NCI-H774 (cell line): ENCODE measurements around the gene POLN.
"Not testable (repeated sequence)": the region's sequence is repeated elsewhere in the genome, so short reads cannot be mapped to it uniquely, and the experiment has no call there.

Experiments used
- DNase-seq: peaks from one replicate; lab custom pipeline; 2025; lab: John Stamatoyannopoulos, UW

POLN gene

DNA sequence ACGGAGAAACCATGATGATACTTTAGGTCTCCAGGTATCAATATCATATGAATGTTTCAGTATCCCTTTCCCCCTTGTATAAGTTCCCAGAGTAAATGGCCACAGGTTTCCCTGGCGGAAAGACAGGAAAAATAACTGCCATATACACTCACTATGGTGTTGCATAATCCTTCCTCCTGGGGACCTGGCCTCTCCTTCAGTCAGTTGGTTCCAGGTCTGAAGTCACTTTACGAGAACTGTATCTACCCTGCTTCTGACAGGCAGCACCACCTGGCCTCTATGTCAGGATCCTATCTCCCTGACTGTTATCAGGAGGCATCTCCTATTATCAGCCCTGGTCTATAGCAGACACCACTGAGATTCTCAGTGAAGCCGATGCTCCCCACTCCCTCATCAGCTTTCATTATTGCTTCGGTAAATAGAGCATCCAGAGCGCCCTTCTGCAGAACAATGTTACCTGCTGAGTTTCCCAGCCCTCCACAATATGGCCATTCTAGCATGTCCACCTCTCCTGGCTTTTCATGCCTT lies 22.6 kb downstream of the POLN start:
- DNase-seq, result no peak

DNA sequence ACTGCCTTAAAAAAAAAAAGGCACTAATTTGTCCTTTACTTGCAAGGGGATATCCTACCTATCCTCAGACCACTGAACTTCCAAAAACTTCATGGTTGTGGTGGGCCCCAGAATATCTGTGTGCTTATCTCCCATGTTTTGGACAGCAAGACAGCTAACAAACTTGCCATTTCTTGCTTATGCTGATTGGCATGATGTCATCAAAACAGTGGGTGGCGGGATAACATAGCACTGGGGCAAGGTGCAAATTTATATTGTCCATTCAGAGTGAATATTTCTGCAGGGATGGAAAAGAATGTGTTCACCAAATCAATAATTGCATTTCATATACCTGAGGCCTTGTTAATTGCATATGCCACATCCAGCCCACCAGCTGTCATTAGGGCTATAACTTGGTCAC lies 23.5 kb downstream of the POLN start:
- DNase-seq, result no peak

DNA sequence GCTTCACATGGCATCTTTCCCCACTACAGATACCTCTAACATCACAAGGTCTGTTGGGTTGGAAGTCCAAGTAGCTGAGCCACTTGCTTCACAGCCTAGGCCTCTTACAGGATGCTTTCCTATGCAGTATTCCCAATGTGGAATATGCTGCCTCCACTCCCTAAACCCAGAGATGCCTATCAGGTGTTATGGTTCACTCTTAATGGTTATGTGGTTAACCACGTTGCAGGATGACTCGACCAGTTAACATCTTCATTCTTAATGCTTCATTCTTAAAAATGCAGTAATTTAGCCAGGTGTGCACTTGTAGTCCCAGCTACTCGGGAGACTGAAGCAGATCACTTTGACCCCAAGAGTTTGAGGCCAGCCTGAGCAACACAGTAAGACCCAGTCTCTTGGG lies 24.2 kb downstream of the POLN start:
- no peak for DNase-seq

DNA sequence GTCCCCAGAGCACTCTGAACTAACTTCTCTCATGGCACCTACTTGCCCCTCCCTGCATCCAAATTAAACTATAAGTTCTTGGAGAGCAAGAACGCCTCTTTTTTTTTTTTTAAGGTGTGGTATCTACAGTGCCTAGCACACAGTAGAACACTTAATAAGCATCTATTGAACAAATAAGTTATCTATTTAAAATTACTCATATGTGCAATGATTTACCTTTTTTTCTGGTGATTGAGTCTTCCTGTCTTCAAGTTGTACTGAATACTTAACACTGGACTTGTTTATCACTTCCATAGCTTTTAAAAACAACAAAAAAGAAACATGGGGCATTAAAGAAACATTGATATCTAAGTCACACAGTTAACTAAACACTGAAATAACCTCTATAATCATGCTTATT lies 29.1 kb downstream of the POLN start:
- DNase-seq, result no peak

DNA sequence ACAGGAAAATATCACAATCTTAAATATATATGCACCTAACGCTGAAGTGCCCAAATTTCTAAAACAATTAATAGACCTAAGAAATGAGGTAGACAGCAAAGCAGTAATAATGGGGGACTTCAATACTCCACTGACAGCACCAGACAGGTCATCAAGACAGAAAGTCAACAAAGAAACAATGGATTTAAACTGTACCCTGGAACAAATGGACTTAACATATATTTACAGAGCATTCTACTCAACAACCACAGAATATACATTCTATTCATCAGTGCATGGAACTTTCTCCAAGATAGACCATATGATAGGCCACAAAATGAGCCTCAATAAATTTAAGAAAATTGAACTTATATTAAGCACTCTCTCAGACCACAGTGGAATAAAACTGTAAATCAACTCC lies 39.1 kb downstream of the POLN start:
- not testable (repeated sequence) for DNase-seq

DNA sequence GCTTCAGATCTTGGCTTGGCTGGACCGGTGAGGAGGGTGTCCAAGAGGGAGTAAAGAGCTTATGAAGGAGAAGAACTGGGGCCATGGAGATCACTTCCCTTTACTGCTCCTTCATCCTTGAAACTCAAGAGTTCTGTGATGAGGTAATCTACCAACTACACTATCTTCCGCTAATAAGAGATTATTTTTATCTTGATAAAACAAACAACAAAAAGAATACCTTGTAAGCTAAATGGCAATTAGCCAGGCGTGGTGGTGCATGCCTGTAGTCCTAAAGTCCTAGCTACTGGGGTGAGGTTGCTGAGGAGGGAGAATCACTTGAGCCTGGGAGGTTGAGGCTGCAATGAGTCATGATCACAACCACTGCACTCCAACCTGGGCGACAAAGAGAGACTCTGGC lies 47.4 kb downstream of the POLN start:
- no peak for DNase-seq

DNA sequence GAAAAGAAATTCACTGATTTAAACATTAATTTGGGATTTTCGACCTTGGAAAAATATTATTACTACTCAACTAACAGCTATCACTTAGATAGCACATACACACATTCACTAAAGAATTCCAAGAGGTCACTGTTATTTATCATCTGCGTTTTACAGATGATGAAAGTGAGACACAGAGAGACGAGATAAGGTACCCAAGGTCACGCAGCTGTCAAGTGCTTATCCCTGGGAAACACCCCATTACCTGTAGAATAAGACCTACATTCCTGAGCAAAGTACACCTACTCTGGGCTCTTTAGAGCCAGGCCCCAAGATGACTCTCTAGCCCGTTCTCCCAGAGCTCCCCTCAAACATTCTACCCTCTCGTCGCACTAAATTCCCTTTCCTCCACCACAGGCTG lies 48.6 kb downstream of the POLN start:
- no peak for DNase-seq

DNA sequence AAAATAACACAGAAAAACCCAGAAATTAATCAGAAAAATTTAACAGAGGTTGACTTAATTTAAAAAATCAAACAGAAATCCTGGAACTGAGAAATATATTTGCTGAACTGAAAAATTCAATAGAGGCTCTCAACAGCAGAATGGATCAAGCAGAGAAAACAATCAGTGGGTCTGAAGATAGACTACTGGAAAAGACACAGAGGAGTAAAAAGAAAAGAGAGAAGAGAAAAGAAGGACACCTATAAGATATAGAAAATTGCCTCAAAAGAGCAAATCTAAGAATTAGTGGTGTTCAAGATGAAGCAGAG lies 55.1 kb downstream of the POLN start:
- DNase-seq, result no peak

DNA sequence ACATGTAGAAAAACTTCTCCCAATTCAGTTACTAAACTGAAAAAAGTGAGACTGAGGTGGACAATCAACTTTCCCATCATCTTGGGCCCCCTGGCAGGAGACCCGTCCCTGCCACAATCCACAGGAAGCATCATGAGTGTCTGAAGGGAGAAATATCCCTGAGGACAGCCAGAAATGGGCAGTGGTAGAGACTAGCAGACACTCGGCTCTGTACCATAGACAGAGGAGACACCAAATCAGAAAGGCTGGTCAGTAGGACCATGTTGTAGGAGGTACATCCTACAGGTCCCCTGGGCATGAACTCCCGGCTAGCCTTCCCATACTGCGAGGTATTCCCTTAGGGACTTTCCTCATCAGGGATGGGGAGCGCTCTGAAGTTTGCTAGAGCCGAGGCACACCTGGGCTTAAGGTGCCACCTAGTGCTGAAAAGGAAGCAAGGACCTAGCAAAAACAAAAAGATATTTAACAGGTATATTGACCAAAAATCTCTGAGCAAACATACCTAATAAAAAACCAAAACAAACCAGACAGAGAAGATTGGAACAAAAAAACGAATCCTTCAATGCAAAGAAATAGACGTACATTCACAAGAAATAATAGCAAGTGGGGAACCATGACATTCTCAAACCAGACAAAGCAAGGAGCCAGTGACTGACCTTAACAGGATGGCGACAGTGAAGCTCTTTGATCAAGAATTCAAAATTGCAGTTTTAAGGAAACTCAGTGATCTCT lies 55.6 kb downstream of the POLN start:
- no peak for DNase-seq

DNA sequence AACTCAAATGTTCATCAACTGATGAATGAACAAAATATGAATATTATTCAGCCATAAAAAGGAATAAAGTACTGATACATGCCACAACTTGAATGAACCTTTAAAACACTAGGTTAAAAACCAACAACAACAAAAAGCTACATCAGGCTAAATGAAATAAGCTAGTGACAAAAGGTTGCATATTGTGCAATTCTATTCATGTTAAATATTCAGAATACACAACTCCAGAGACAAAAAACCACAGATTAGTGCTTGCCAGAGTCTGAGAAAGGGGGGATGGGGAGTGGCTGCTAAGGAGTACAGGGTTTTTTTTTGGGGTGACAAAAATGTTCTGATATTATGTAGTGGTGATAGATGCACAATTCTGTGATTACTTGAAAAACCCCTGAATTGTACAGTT lies 58.5 kb downstream of the POLN start:
- no peak for DNase-seq

DNA sequence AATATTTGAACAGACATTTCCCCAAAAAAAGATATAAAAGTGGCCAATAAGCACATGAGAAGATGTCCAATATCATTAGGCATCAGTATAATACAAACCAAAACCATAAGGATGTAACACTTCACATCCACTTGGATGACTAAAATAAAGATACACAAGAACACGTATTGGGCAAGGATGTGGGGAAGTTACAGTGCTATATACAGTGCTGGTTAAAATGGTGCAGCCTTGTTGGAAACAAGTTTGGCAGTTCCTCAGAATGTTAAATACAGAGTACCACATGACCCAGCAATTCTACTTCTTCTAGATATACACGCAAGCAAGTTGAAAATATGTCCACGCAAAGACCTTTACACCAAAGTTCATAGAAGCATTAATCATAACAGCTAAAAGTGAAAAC lies 58.9 kb downstream of the POLN start:
- no peak for DNase-seq

DNA sequence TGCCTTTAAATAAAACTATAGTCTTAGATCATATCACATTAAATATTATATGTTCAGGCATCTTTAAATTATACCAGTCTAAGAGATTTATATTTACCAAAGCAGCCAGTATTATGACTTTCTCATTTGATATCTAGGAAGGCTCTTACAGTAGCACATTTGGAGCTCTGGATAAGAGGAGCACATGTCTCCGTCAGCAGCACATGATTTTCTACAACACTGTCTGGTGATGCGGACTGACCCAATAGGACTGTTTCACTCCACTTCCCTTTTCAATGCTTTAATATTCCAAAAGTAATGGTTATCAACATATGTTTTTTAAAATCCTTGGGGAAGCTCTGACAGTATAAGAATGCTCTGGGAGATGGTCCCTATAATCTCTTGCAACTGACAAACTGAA lies 61.5 kb downstream of the POLN start:
- DNase-seq, result no peak

DNA sequence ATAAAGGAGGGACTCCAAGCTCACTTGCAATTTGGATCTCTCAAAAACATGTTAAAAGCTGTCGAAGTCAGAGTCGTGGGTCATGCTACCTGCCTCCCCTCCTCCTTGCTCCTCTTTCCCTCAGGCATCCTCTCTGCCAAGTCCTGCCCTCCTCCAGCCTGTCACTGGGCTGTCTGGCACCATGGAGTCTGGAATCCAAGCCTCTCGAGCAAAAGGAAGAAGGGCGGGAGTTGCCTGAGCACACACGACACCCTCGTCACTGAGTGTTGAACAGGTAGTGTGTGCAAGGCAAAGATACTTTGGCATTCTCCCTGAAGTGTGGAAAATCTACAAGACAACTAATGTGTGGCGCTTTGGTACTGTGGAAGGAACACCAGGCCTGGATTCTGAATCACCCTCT lies 62.2 kb downstream of the POLN start:
- no peak for DNase-seq

DNA sequence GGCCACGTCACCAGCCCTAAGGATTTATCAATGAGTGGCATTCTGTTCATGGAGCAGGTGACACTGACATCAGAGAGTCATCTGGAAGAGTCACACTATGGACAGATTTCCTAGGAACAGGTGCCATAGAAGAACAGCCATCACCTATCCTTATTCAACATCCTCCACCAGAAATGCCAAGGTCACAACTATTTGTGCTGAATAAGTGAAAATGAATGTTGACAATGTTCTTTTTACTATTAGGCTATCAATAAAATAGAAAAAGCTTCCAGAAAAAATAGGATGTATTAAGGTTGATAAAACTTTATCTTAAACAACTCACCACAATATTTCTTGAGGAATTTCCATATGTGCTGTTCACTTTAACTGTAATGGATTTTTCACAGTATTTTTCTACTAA lies 62.9 kb downstream of the POLN start:
- no peak for DNase-seq

DNA sequence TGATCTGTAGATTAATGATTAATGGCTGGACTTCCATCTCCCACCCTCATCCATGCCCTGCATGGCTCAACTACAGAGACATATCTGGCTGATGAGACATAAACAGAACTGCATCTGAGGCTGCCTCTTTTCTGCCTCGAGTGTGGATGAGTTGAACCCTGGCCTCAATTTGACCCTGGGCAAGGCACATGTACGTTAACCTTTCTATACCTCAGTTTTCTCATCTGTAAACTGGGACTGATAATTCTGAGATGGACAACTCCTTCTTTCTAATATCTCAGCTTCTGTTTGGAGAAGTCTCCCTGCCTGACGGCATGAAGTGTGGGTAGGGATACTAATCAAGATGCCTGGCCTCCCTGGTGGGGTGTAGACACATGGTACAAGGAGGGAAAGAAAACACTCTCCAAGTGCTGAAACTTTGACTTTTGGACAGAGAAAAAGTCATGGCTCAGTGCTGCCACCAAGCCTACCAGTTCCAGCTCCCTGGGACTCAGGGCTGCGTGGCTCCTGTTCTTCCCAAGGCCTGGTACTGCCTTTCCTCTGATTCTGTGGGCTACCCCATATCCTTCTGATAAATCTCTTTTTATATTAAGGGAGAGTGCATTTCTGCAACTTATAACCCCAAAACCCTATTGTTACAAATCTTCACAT lies 64.4 kb downstream of the POLN start:
- no peak for DNase-seq

DNA sequence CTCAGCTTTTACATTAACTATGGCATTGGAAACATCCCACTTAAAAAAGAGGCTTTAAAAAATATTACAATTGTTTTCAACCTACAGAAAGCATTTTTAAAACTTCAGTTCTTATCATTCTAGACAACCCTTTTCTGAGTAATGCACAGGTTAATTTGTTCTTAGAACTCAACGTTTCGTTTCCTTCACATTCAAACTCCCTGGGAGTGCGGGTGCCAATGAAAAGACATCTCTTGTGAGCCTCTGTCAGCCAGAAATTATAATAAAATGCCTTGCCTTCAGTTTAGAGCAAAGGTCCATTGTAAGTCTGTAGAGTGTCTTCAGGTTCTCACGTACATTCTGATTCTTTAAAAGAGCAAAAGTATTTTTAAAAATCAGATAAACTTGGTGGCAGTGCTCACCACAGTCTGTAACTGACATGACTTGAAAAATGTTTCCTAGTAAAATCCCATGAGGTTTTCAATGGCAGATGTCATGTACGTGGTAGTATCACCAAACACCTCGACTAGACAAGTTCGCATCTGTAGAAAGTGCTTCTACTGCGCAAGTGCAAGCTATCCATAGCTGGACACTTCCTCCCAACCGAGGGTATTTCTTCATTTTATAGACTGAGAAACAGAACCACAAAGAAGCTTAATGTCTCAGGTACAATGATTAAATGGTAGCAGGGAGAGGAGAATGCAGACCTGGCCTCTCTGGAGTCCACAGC lies 65.8 kb downstream of the POLN start:
- DNase-seq, result no peak

DNA sequence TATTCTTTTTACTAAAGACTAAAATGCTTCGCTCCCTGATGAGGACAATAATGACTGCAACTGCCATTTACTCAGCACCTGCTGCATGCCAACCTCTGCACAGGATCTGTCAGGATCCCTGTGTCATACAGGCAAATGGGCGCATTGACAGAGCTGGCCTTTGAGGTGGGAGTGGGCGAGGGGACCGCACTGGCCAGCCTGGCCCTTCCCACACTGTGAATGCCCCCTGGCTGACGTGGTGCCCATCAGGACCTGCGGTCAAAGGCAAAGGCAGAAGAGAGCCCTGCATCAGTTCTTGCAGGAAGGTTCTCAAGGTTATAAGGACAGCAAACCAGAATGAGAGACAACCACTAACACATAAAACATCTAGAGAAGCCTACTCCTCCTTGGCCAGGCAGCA lies 67.9 kb downstream of the POLN start:
- DNase-seq, result no peak

DNA sequence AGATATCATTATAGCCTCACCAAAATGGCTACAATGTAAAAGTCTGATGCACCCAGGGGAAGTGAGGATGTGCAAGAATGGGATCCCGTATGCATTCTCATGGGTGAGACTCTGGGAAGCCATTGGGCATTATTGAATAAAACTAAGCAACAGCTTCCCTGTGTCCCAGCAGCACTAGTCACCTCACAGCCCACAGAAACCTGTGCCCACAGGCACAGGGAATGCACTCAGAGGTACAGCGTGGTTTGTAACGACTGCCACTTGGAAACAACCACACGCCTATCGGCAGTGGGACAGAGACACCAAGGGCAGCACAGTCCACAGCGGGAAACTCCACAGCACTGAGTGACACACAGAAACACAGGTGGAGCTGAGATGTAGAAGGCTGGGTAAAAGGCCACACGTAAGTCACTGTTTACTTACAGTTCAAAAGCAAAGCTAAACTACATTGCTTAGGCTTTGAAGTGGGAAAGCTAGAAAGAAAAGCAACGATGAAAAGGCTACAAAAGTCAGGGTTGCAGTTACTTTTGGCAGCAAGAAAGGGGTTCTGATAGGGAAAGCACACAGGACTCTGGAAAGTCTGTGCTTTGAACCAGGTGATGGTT lies 69.2 kb downstream of the POLN start:
- no peak for DNase-seq

DNA sequence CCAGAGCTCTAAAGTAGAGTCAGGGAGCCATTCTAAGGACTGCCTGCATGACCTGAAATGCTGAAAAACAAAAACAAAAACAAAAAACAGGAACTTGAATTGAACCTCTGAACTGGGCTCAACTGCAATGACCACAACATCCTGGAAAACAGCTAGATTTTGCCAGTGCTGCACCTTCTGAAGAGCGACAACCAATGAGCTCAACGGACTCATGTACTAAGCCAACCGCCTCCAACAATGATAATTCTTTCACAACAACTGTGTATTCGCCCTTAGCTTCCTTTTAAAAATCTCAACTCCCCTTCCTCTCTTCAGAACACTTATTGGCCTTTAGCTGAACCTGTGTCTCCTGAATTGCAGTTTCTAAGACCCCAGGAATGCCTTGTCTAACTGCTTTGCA lies 69.8 kb downstream of the POLN start:
- no peak for DNase-seq

DNA sequence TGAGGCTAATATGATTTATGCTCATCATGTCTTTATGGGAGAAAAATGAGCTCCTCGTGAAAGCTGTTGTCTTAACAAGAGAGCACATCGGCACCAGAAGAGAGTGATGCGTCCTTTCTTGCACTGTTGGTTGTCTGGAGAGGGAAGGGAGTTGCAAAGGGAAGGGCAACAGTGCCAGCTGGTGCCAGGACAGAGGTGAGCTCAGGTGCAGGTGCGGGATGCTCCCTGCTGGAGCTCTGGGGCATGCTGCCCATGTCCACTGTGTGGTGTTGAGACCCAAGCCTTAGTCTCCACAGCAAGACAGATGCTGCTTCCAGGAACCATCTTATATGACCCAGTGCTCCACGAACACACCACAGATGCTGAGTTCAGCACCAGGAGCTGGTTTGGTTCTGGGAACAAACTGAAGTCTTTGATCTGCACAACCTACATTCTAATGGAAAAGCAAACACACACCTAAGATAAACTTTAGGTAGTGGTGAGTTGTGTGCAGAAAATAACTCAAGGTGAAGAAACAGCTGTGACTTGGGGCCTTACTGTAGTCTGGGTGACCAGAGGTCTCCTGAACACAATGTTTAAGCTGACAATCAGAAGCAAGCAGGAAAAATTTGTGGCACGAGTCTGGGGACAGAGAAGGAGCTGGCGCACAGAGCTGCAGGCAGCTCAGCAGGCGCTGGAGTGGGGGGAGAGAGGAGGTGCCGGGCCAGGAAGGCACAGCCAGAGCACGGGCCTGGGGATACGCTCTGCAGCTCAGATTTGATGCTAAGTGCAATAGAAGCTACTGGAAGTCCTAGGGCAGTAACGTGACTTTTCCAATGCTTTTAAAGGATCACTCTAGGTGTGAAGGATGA lies 73.2 kb downstream of the POLN start:
- no peak for DNase-seq

DNA sequence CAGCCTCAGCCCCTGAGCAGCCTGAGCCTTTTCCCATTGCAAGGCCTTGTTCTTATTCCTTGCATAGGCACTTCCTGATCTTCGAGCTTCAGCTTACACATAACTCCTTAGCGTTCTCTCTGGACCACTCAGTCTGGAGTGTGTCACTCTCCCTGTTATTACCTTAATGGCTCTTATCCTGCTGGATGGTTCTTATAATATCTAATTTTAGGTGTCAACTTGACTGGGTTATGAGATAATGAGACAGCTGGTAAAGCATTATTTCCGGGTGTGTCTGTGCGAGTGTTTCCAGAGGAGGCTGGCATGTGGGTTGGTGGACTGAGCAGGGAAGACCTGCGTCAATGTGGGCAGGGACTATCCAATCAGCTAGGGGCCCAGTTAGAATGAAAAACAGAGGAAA lies 75.7 kb downstream of the POLN start:
- DNase-seq, result no peak

DNA sequence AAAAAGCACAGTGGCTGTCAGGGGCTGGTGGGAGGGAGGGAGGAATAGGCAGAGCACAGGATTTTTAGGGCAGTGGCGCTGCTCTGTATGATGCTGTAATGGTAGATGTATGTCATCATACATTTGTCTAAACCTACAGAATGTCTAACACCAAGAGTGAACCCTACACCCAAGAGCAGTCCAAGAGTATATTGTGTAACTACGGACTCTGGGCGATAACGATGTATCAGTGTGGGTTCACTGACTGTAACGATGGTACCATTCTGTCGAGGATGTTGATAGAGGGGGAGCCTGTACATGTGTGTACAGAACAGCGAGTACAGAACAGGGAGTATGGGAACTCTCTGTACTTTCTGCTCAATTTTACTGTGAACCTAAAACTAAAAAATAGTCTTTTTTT lies 76.5 kb downstream of the POLN start:
- DNase-seq, result no peak
